Panc1 (cell line): ENCODE results near the gene RIC8B. TPM values are rescaled to one million over a fixed set of nuclear protein-coding genes. Genes with fewer than 3 reads are reported as not detected.

Experiments
- ATAC-seq: fragments of 200-7000 bp; cut with Tn5 transposase; 2 replicates; pipeline ENCODE4 v1.9.1; 2020; ENCODE audit warnings: mild to moderate bottlenecking, moderate library complexity
- BruUV-seq: library from RNA; stranded (reverse); fragments of 400-500 nt; replicated peaks from 2 replicates; lab custom pipeline; 2021; lab: Mats Ljungman, UMichigan
- CTCF ChIA-PET: fragments of 300-600 bp; sonication (Branson Sonifier 250); formaldehyde crosslinking; loops from one replicate; lab custom pipeline; 2022; ENCODE audit warnings: antibody characterized with exemption; lab: Charles Lee
- POLR2A ChIA-PET: fragments of 300-600 bp; sonication (Branson Sonifier 250); formaldehyde crosslinking; loops from one replicate; lab custom pipeline; 2022; ENCODE audit warnings: antibody characterized with exemption; lab: Charles Lee
- DNase-seq: peaks from one replicate; pipeline ENCODE4 v3.0.0-alpha.2; 2010; ENCODE audit warnings: low read depth, low spot score
- H3K27ac ChIP-seq: 2 replicates; pipeline ENCODE4 v1.5.1; 2011; ENCODE audit warnings: mild to moderate bottlenecking, low read length, inconsistent platforms
- H3K27me3 ChIP-seq: fragments of 200-500 bp; sonication (Bioruptor generic); 2 replicates; pipeline ENCODE4 v1.6.0; 2014; ENCODE audit warnings: low read length, inconsistent platforms; ENCODE audit not compliant: control insufficient read depth, insufficient read depth
- H3K36me3 ChIP-seq: fragments of 200-500 bp; sonication (Bioruptor generic); 2 replicates; pipeline ENCODE4 v1.5.1; 2014; ENCODE audit warnings: inconsistent platforms, mild to moderate bottlenecking, low read length, moderate library complexity; ENCODE audit not compliant: control insufficient read depth, insufficient read depth
- H3K4me1 ChIP-seq: 2 replicates; pipeline ENCODE4 v1.5.1; 2011; ENCODE audit warnings: inconsistent platforms, mild to moderate bottlenecking, low read length, moderate library complexity; ENCODE audit not compliant: control insufficient read depth, insufficient read depth
- H3K4me3 ChIP-seq, 2 experiments: 2 replicates each; pipeline ENCODE4 v1.5.1; 2011 to 2012; ENCODE audit warnings: low read depth in 2 of 2, low read length in 2 of 2, mild to moderate bottlenecking in 2 of 2, inconsistent platforms in 1 of 2, moderate library complexity in 1 of 2
- H3K9me3 ChIP-seq: fragments of 200-500 bp; sonication (Bioruptor generic); 2 replicates; pipeline ENCODE4 v1.5.1; 2014; ENCODE audit warnings: low read depth, mild to moderate bottlenecking, inconsistent platforms, low read length, moderate library complexity; ENCODE audit not compliant: control insufficient read depth, insufficient read depth
- CTCF ChIP-seq: fragments of 450-650 bp; IDR thresholded peaks from 2 replicates; pipeline ENCODE4 v1.5.1; 2017; ENCODE audit warnings: mild to moderate bottlenecking
- POLR2AphosphoS5 ChIP-seq: IDR thresholded peaks from 2 replicates; pipeline ENCODE4 v1.6.1; 2012; ENCODE audit warnings: mild to moderate bottlenecking, low read depth, low read length, moderate library complexity
- REST ChIP-seq, 2 experiments: IDR thresholded peaks; 2 replicates each; pipeline ENCODE4 v1.6.1; 2011 to 2012; ENCODE audit warnings: low read depth in 2 of 2, control low read depth in 1 of 2, low read length in 1 of 2, mild to moderate bottlenecking in 1 of 2, moderate library complexity in 1 of 2; ENCODE audit not compliant: insufficient read depth in 1 of 2
- SIN3A ChIP-seq: IDR thresholded peaks from 2 replicates; pipeline ENCODE4 v1.6.1; 2012; ENCODE audit warnings: low read depth, mild to moderate bottlenecking, low read length, moderate library complexity, borderline replicate concordance; ENCODE audit not compliant: insufficient read depth
- TCF7L2 ChIP-seq: IDR thresholded peaks from 2 replicates; pipeline ENCODE4 v1.6.1; 2011; ENCODE audit warnings: mild to moderate bottlenecking, low read depth, low read length, inconsistent platforms
- in situ Hi-C: cut with HindIII; loops from 2 replicates; pipeline ENCODE4 v1.10.0; 2016; ENCODE audit warnings: low sequenced_read_pairs, low pct_unique_long_range_greater_than_20kb
- intact Hi-C: fragments of 100-400 bp; cut with micrococcal nuclease; formaldehyde crosslinking; loops from one replicate; pipeline ENCODE4 v1.10.0; 2022; ENCODE audit not compliant: unreplicated experiment
- total RNA-seq: library from RNA; stranded (reverse); gene quantifications from one replicate; pipeline ENCODE4 v1.2.1, GENCODE V29; 2021; ENCODE audit not compliant: unreplicated experiment

RIC8B gene
- total RNA-seq, 1 experiment from 2014 or later, result 16.1 TPM

- H3K27ac ChIP-seq, result no peak overlapping the region
- no peak for TF ChIP-seq CTCF
- no peak for TF ChIP-seq SIN3A
- no peak for TF ChIP-seq REST (IDR thresholded peaks at IDR 0.05; ENCODE audit: insufficient read depth in 1 of 2, low read depth in 2 of 2, low read length in 1 of 2)
- no peak for TF ChIP-seq POLR2AphosphoS5
- TF ChIP-seq TCF7L2, result no peak
- POLR2A ChIA-PET, result interaction anchor here (0.5 kb wide), 1 partner anchor 210 kb away, joined by 4 read pairs; no protein-coding TSS in a partner anchor
- ATAC-seq (no peak), DNase-seq (no peak)
- intact Hi-C loops, result no loop called here
- in situ Hi-C loops, result no loop called here
- no peaks in the 10 kb centered on the region; the same call in 1 of the 2 replicates for H3K27me3 ChIP-seq
- H3K36me3 ChIP-seq, result no peaks in the 10 kb centered on the region
- H3K4me3 ChIP-seq, result no peak overlapping the region
- H3K9me3 ChIP-seq, result no peaks in the 10 kb centered on the region
- peaks cover 5% of the 10 kb centered on the region for H3K4me1 ChIP-seq
- CTCF ChIA-PET, result no interaction called here
- no TSS peak for BruUV-seq
Measured at GRCh38 chr12:106767954-106768822, 6.3 kb upstream of the RIC8B start.

- no peaks in the 10 kb centered on the region; the same call in 1 of the 2 replicates for H3K27me3 ChIP-seq
Measured at GRCh38 chr12:106769078-106769477, 5.4 kb upstream of the RIC8B start.

More at GRCh38 chr12:106769078-106769477, 5.4 kb upstream of the RIC8B start:
- H3K4me3 ChIP-seq, result no peak overlapping the region
- no peak for TF ChIP-seq POLR2AphosphoS5
- no peak for TF ChIP-seq SIN3A
- no peak for TF ChIP-seq REST (IDR thresholded peaks at IDR 0.05; ENCODE audit: insufficient read depth in 1 of 2, low read depth in 2 of 2, low read length in 1 of 2)
- TF ChIP-seq TCF7L2, result no peak
- TF ChIP-seq CTCF, result no peak
- intact Hi-C loops (no loop called here), in situ Hi-C loops (no loop called here)
- CTCF ChIA-PET, result no interaction called here
- POLR2A ChIA-PET, result no interaction called here
- peaks cover 11% of the 10 kb centered on the region for H3K4me1 ChIP-seq
- DNase-seq (no peak), ATAC-seq (no peak)
- no peaks in the 10 kb centered on the region for H3K9me3 ChIP-seq
- no peak overlapping the region for H3K27ac ChIP-seq
- H3K36me3 ChIP-seq, result no peaks in the 10 kb centered on the region
- BruUV-seq, result no TSS peak
